WERI-Rb-1 (cell line): Measurements from ENCODE around the gene WDR38.
A peak's percentile ranks its signal among the peaks of the same experiment; 100 is the strongest.

Experiments
- DNase-seq: peaks from one replicate; pipeline ENCODE4 v3.0.0-alpha.2; 2020
- H3K27ac ChIP-seq: fragments of 250-450 bp; sonication (Bioruptor Pico); 2 replicates; pipeline ENCODE4 v1.5.1; 2020; ENCODE audit warnings: mild to moderate bottlenecking, moderate library complexity
- H3K27me3 ChIP-seq: fragments of 250-450 bp; sonication (Bioruptor Pico); 2 replicates; pipeline ENCODE4 v1.5.1; 2021; ENCODE audit warnings: mild to moderate bottlenecking, low read depth, moderate library complexity; ENCODE audit not compliant: insufficient read depth, severe bottlenecking
- H3K36me3 ChIP-seq: fragments of 250-450 bp; sonication (Bioruptor Pico); 2 replicates; pipeline ENCODE4 v1.5.1; 2020; ENCODE audit warnings: mild to moderate bottlenecking, moderate library complexity
- H3K4me3 ChIP-seq: 2 replicates; pipeline ENCODE4 v1.5.1; 2011; ENCODE audit warnings: low read depth, mild to moderate bottlenecking, control low read depth, low read length
- H3K9me3 ChIP-seq: fragments of 250-450 bp; sonication (Bioruptor Pico); 2 replicates; pipeline ENCODE4 v1.5.1; 2021; ENCODE audit warnings: mild to moderate bottlenecking, moderate library complexity; ENCODE audit not compliant: severe bottlenecking
- TF ChIP-seq, protein P1 (sequence below): IDR thresholded peaks from 2 replicates; pipeline ENCODE4 v1.5.1; 2011; ENCODE audit warnings: low read depth, mild to moderate bottlenecking, control low read depth, inconsistent platforms, low read length

Gene WDR38

GRCh38 chr9:124894741-124895170 is 41.5 kb downstream of the WDR38 start:
- Histone ChIP-seq H3K4me3 (no peak overlapping the region), H3K9me3 (peaks cover 2% of the 10 kb centered on the region), H3K27ac (no peak overlapping the region), H3K27me3 (no peaks in the 10 kb centered on the region), H3K36me3 (peaks cover 21% of the 10 kb centered on the region)
- TF ChIP-seq, protein P1, sequence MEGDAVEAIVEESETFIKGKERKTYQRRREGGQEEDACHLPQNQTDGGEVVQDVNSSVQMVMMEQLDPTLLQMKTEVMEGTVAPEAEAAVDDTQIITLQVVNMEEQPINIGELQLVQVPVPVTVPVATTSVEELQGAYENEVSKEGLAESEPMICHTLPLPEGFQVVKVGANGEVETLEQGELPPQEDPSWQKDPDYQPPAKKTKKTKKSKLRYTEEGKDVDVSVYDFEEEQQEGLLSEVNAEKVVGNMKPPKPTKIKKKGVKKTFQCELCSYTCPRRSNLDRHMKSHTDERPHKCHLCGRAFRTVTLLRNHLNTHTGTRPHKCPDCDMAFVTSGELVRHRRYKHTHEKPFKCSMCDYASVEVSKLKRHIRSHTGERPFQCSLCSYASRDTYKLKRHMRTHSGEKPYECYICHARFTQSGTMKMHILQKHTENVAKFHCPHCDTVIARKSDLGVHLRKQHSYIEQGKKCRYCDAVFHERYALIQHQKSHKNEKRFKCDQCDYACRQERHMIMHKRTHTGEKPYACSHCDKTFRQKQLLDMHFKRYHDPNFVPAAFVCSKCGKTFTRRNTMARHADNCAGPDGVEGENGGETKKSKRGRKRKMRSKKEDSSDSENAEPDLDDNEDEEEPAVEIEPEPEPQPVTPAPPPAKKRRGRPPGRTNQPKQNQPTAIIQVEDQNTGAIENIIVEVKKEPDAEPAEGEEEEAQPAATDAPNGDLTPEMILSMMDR = peak; percentile 71
- DNase-seq = peak; percentile 55

GRCh38 chr9:124897570-124898460 is 44.6 kb downstream of the WDR38 start:
- no peak for DNase-seq
- TF ChIP-seq, protein P1 = no peak
- Histone ChIP-seq H3K27me3 (no peaks in the 10 kb centered on the region), H3K27ac (no peak overlapping the region), H3K9me3 (peaks cover 2% of the 10 kb centered on the region), H3K36me3 (peaks cover 18% of the 10 kb centered on the region), H3K4me3 (no peak overlapping the region)

- H3K27ac ChIP-seq = no peak overlapping the region
- TF ChIP-seq, protein P1 = no peak
- peaks cover 2% of the 10 kb centered on the region for H3K9me3 ChIP-seq
- DNase-seq = no peak
- peaks cover 18% of the 10 kb centered on the region for H3K36me3 ChIP-seq
- H3K4me3 ChIP-seq = no peak overlapping the region
- H3K27me3 ChIP-seq = no peaks in the 10 kb centered on the region
These were observed 46.6 kb downstream of the WDR38 start for GRCh38 chr9:124899845-124900244.

GRCh38 chr9:124906966-124907365 is 53.7 kb downstream of the WDR38 start:
- H3K36me3 ChIP-seq = peaks cover 23% of the 10 kb centered on the region
- H3K9me3 ChIP-seq = no peaks in the 10 kb centered on the region
- TF ChIP-seq, protein P1 = no peak
- H3K4me3 ChIP-seq = no peak overlapping the region
- H3K27ac ChIP-seq = no peak overlapping the region
- no peaks in the 10 kb centered on the region for H3K27me3 ChIP-seq
- no peak for DNase-seq
